DMS 273 (cell line): ENCODE measurements around the gene SLX4IP.

Experiments used
- DNase-seq: peaks from one replicate; lab custom pipeline; 2025; ENCODE audit not compliant: unreplicated experiment; lab: John Stamatoyannopoulos, UW

Gene SLX4IP

DNA sequence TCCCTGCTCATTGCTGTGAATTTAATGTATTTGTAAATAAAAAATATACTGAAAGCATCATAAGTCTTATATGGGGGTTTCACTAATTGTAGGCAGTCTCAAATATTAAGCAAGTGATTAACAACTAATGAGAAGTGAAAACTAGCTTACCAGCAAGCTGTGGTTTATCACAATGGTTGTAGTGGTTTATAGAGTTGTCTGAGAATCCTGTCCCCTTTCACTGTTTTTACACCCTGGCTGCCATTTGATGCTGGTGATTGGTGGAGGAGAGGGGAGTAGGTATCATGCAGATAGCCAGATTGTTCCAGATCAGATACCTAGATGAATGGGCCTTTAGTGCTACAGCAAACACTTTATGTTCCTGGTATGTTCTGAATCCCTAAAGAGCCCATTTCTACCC is 7.1 kb upstream of the SLX4IP start:
- DNase-seq: no peak

DNA sequence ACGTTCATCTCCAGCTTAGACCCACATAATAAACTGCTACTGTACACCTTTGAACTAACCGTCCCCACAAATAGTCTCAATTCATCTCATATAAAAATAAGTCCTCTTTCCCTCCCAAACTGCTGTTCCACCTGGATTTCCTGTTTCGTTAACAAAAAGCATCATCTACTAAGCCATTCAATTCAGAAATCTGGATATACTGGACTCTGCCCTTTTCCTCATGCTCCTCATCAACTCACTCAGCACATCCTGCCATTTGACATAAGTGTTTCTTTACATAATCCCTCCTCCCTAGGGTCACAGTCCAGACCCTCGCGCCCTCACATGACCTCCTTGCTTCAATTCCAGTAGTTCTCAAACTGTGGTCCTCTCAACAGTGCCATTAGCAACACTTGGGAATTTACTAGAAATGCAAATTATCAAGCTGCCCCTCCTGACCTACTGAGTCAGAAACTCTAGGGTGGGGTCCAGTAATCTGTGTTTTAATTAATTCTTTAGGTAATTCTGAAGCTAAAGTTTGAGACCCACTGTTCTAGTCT is 5.6 kb upstream of the SLX4IP start:
- DNase-seq: no peak

DNA sequence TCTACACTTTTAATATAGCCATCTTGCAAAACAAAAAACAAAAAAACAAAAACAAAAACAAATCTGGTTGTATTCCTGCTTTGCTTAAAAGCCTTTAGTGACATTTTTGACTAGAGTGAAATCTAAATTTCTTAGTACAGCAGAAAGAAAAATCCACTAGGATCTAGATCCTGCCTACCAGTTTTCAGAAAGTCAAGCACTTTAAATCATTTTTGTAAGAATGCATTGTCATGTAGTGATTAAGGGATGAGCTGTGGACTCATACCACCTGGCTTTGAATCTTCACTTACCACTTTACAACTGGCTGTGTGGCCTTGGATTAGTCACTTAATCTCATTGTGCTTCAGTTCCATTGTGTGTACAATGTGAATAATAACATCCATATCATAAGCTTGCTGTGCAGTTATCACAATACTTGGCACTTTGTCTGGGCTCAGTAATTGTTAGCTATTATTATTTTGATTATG is 5.1 kb upstream of the SLX4IP start:
- no peak for DNase-seq

- DNase-seq: no peak
These were observed 4.4 kb upstream of the SLX4IP start for GRCh38 chr20:10430704-10431103.

DNA sequence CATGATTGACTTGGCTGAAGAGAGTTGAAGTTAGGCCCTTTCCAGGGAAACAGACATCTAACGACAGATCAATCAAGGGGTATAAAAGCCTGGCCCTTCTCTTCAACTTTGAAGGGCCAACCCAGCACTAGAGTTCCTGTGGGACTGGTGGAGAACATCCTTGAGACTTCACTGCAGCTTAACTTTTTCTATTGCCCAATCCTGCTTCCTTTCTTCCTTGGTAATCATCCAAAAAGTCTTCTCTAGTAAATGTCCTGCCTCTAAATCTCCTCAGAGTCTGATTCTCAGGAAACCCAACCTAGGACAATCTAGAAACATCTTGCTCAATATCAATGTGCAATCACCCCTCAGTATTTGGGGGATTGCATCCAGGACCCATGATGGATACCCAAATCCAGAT is 3.0 kb upstream of the SLX4IP start:
- DNase-seq: no peak

DNA sequence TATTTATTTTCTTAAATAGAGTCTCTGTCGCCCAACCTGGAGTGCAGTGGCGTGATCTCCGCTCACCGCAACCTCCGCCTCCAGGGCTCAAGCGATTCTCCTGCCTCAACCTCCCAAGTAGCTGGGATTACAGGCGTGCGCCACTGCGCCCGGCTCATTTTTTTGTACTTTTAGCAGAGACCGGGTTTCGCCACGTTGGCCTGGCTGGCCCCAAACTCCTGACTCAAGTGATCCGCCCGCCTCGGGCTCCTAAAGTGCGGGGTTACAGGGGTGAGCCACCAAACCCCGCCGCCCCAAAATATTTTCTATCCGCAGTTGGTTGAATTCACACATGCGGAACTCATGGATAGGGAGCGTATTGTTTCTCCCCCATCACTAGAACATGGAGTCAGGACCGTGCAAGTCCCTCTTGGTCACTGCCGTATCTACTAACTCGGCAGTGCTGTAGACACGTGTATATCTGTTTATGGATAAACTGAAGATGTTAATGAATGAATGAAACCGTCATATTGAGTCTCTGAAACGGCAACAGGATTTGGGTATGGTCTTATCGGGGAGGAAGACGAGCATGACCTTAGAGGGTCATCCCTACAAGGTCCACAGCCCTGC is 2.0 kb upstream of the SLX4IP start:
- peak; percentile 58 for DNase-seq

- peak; percentile 95 for DNase-seq
These were observed 1.3 kb upstream of the SLX4IP start, which contains the start of gene MKKS for GRCh38 chr20:10433623-10434466. Gene MKKS (minus strand): TSS chr20:10434222. CDS start chr20:10413514, 20,708 bp downstream.

GRCh38 chr20:10434467-10434831 is 656 bp upstream of the SLX4IP start:
- peak; percentile 99 for DNase-seq

DNA sequence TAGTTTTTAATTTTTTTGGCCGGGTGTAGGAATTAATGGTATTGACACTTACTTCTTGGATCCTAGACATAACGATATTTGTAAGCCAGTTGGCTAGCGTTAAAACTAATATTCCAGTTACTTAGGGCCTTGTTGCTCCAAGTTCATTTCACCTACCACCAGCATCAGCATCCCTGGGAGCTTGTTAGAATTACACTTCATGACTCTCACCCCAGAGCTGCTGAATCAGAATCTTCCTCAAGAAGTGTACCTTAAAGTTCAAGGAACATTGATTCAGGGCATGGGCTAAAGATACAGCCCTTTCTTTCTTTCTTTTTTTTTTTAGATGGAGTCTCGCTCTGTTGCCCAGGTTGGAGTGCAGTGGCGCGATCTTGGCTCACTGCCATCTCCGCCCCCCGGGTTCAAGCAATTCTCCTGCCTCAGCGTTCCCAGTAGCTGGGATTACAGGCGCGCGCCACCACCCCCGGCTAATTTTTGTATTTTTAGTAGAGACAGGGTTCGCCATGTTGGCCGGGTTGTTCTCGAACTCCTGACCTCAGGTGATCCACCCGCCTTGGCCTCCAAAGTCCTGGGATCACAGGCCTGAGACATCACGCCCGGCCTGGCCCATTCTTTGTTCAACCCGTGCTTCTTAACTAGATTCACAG is 1.1 kb downstream of the SLX4IP start:
- DNase-seq: no peak

DNA sequence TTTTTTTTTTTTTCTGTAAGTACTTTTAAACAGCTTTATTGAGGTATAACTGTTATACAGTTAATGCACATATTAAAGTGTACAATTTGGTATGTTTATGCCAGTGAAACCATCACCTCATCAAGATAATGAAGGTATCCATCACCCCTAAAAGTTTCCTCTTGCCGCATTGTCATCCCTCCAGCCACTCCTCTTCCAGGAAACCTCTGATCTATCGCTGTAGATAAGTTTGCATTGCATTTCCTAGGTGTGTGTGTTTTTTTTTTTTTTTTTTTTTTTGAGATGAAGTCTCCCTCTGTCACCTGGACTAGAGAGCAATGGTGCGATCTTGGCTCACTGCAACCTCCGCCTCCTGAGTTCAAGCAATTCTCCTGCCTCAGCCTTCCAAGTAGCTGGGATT is 3.1 kb downstream of the SLX4IP start:
- no peak for DNase-seq

DNA sequence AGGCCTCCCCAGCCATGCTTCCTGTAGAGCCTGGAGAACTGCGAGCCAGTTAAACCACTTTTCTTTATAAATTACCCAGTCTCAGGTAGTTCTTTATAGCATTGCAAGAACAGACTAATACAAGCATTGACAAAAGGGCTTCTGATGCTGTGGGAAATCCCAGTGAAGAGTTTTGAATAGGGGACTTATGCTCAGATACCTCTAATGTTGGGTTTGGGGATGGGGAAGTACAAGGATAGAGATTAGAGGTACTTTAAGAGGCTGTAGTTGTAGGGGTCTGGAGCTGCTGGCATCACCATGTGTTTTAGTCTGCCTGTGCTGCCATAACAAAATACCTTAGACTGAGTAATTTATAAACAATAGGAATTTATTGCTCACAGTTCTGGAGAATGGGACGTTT is 8.8 kb downstream of the SLX4IP start:
- no peak for DNase-seq

- DNase-seq: no peak
These were observed 10.7 kb downstream of the SLX4IP start for GRCh38 chr20:10445758-10446157.

- peak; percentile 66 for DNase-seq
These were observed 11.9 kb downstream of the SLX4IP start for GRCh38 chr20:10447028-10447427.

DNA sequence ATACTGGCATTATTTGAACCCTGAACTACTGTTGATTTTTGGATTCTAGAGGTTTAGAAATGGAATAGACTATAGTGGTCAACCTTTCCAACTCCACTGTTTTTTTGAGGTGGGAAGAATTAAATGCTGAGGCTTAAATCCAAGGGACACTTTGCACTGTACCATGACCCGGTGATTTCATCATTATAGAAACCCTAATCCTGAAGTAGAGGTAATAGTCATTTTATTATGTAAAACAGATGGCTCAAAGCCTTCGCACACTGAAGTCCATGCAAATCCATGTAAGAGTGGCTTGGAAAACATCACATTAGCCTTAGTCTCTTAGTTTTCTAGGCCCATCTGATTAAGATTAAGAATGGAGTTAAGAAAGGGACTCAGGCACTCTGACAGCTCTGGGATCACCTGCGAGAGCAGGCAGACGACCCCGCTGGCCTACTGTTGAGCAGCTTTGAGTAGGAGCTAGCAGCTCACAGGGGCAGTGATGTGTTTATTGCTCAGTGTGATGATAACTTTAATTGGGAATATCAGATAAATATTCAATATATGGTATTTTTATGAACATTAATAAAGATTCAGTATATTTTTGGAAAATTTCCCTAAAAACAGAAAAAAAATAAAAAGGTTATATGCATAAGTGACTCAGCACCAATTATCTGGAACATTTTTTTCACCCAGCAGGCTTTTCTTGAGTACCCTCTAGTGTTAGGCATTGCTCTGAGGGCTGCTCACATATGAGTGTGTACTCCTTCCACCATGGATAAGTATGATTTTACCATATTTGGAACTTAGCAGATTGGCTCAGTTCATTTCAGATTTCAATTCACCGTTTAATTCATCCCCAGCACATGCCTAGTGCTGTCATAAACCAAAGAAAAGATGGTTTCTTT is 13.4 kb downstream of the SLX4IP start:
- peak; percentile 56 for DNase-seq

- DNase-seq: peak; percentile 85
These were observed 14.2 kb downstream of the SLX4IP start for GRCh38 chr20:10449270-10449669.

GRCh38 chr20:10453241-10453640 is 18.1 kb downstream of the SLX4IP start:
- no peak for DNase-seq

DNA sequence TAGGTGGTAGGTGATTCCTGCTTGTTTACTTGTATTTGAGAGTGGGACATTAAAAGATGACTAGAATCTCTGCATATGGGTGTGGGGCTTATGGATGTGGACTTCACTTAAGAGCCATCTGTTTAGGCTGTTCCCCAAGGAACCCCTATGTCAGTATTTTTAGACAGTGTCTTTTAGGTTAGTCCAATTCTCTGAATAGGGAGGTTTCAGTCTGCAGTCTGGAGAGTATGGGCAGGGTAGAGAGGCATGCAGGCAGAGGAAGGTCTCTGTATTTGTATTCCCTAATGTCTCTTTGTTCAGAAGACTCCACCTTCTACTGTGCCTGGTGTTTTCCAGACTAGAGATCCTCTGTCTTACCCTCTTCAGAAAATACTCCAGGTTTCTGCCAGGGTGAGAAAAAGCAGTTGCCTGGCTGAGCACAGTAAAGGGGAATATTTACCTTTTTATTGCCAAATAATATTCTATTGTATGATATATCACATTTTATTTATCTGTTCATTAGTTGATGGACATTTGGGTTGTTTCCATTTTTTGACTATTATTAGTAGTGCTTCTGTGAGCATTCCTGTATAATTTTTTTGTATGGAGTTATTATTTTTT is 19.1 kb downstream of the SLX4IP start:
- DNase-seq: peak; percentile 67

DNA sequence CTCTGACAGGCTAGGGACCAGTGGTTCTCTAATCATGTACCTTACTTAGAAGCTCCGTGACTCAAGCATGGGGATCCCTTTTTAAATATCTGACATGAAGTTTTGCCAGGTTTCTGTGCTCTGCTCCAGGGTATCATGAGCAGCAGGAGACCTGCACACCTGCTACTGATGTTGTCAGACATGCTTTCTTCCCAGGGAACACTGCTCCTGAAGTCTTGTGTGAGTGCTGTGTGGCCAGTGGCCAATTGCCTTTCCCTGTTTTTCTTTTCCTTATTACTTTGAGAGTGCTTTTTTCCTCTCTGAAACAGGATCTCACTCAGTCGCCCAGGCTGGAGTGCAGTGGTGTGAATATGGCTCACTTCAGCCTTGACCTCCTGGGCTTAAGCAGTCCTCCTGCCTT is 26.4 kb downstream of the SLX4IP start:
- no peak for DNase-seq

GRCh38 chr20:10462516-10462915 is 27.4 kb downstream of the SLX4IP start:
- DNase-seq: no peak

- no peak for DNase-seq
These were observed 28.5 kb downstream of the SLX4IP start for GRCh38 chr20:10463622-10464021.
